HG03060 (cell line): ENCODE measurements around the gene RBMS1.

ENCODE experiments used
- ATAC-seq: cut with Tn5 transposase; IDR thresholded peaks from one replicate; pipeline ENCODE4 v1.9.1; 2021; ENCODE audit warnings: low read depth, moderate number of reproducible peaks; ENCODE audit not compliant: unreplicated experiment

Gene RBMS1

GRCh38 chr2:160339726-160340125 lies 153.9 kb downstream of the RBMS1 start:
- ATAC-seq: no peak

- no peak for ATAC-seq
Observed at GRCh38 chr2:160338901-160339685, 154.5 kb downstream of the RBMS1 start.

- ATAC-seq: no peak
Observed at GRCh38 chr2:160337728-160338127, 155.9 kb downstream of the RBMS1 start.

- no peak for ATAC-seq
Observed at GRCh38 chr2:160336635-160337034, 157.0 kb downstream of the RBMS1 start.

GRCh38 chr2:160336105-160336504 lies 157.5 kb downstream of the RBMS1 start:
- ATAC-seq: no peak

- no peak for ATAC-seq
Observed at GRCh38 chr2:160335441-160335840, 158.2 kb downstream of the RBMS1 start.

GRCh38 chr2:160334028-160334741 lies 159.4 kb downstream of the RBMS1 start:
- no peak for ATAC-seq

- ATAC-seq: no peak
Observed at GRCh38 chr2:160333324-160334027, 160.1 kb downstream of the RBMS1 start.

- no peak for ATAC-seq
Observed at GRCh38 chr2:160332318-160332717, 161.3 kb downstream of the RBMS1 start.

GRCh38 chr2:160331258-160332025 lies 162.2 kb downstream of the RBMS1 start:
- no peak for ATAC-seq

- ATAC-seq: no peak
Observed at GRCh38 chr2:160328811-160329527, 164.6 kb downstream of the RBMS1 start.

GRCh38 chr2:160326786-160327185 lies 166.8 kb downstream of the RBMS1 start:
- no peak for ATAC-seq

- ATAC-seq: no peak
Observed at GRCh38 chr2:160325418-160325817, 168.2 kb downstream of the RBMS1 start.

GRCh38 chr2:160324917-160325316 lies 168.7 kb downstream of the RBMS1 start:
- ATAC-seq: no peak

- ATAC-seq: no peak
Observed at GRCh38 chr2:160324161-160324800, 169.3 kb downstream of the RBMS1 start.

- ATAC-seq: no peak
Observed at GRCh38 chr2:160322320-160322719, 171.3 kb downstream of the RBMS1 start.

- ATAC-seq: no peak
Observed at GRCh38 chr2:160321006-160321405, 172.6 kb downstream of the RBMS1 start.

- no peak for ATAC-seq
Observed at GRCh38 chr2:160319700-160320099, 173.9 kb downstream of the RBMS1 start.

GRCh38 chr2:160318218-160318617 lies 175.4 kb downstream of the RBMS1 start:
- no peak for ATAC-seq
